Neutrophil (primary cell): ENCODE results near the gene NUP153.

Source experiments
- H3K27ac ChIP-seq: fragments of 200-600 bp; sonication (generic); 2 replicates; pipeline ENCODE4 v1.5.1; 2016; ENCODE audit warnings: mild to moderate bottlenecking, moderate library complexity
- H3K27me3 ChIP-seq: fragments of 200-600 bp; sonication (generic); 2 replicates; pipeline ENCODE4 v1.6.0; 2016; ENCODE audit warnings: mild to moderate bottlenecking
- H3K36me3 ChIP-seq: fragments of 200-600 bp; sonication (generic); 2 replicates; pipeline ENCODE4 v1.5.1; 2017
- H3K4me1 ChIP-seq, 2 experiments: fragments of 200-600 bp in 1 of 2; sonication (generic) in 1 of 2; 1 replicate in 1 of 2; 2 replicates in 1 of 2; pipeline versions ENCODE4 v1.5.1 to v1.6.1; 2013 to 2016; ENCODE audit warnings: low read depth in 1 of 2, low read length in 1 of 2, mild to moderate bottlenecking in 1 of 2, moderate library complexity in 1 of 2; ENCODE audit not compliant: control insufficient read depth in 1 of 2, insufficient read depth in 1 of 2
- H3K4me3 ChIP-seq, 2 experiments: fragments of 200-600 bp in 1 of 2; sonication (generic) in 1 of 2; 1 replicate in 1 of 2; 2 replicates in 1 of 2; pipeline ENCODE4 v1.5.1; 2013 to 2016; ENCODE audit warnings: low read depth in 1 of 2, low read length in 1 of 2, mild to moderate bottlenecking in 1 of 2, moderate library complexity in 1 of 2
- H3K9me3 ChIP-seq: fragments of 200-600 bp; sonication (generic); 2 replicates; pipeline ENCODE4 v1.5.1; 2016
- CTCF ChIP-seq: fragments of 200-600 bp; sonication (generic); IDR thresholded peaks from 2 replicates; pipeline ENCODE4 v1.5.1; 2016; ENCODE audit warnings: antibody characterized with exemption

NUP153 gene

GRCh38 chr6:17635568-17635967, 71.2 kb downstream of the NUP153 start:
- Histone ChIP-seq H3K27me3 (no peaks in the 10 kb centered on the region), H3K27ac (no peak overlapping the region), H3K9me3 (no peaks in the 10 kb centered on the region), H3K4me1 (peaks cover 19 to 31% of the 10 kb centered on the region in 2 experiments), H3K4me3 (no peak overlapping the region), H3K36me3 (peaks cover 58% of the 10 kb centered on the region)
- no peak for TF ChIP-seq CTCF

- Histone ChIP-seq H3K9me3 (no peaks in the 10 kb centered on the region), H3K4me1 (peaks cover 19 to 30% of the 10 kb centered on the region in 2 experiments), H3K36me3 (peaks cover 52% of the 10 kb centered on the region), H3K27me3 (no peaks in the 10 kb centered on the region), H3K4me3 (no peak overlapping the region), H3K27ac (peak overlapping the region; percentile 23)
- no peak for TF ChIP-seq CTCF
Measured at GRCh38 chr6:17633465-17634188, 73.1 kb downstream of the NUP153 start.

DNA sequence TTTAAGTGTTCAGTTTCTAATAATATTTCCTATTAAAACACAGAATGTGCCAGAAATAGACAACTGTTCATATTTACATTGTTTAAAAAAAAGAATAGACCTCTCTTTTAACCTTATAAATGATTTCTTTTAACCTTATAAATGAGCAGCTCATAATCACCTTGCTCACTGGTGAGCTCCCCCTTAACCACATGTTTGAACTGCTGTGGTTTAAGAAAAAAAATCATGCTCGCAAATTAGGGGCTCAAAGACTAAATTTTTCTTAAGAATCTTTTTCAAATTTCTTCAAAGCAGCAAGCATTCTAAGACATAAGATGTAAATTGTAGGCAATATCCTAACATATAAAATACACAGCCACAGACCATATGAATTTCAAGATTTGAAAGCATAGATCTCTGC, 73.8 kb downstream of the NUP153 start:
- Histone ChIP-seq H3K27me3 (no peaks in the 10 kb centered on the region), H3K4me3 (no peak overlapping the region), H3K4me1 (peaks cover 19 to 30% of the 10 kb centered on the region in 2 experiments), H3K36me3 (peaks cover 46% of the 10 kb centered on the region), H3K9me3 (no peaks in the 10 kb centered on the region), H3K27ac (peak overlapping the region; percentile 23)
- TF ChIP-seq CTCF, result no peak

GRCh38 chr6:17630511-17631073, 76.1 kb downstream of the NUP153 start:
- TF ChIP-seq CTCF, result no peak
- Histone ChIP-seq H3K4me3 (no peak overlapping the region), H3K27ac (peak overlapping the region; percentile 59), H3K27me3 (no peaks in the 10 kb centered on the region), H3K9me3 (no peaks in the 10 kb centered on the region), H3K4me1 (peaks cover 3 to 12% of the 10 kb centered on the region in 2 experiments), H3K36me3 (peaks cover 50% of the 10 kb centered on the region)

GRCh38 chr6:17629824-17630510, 76.8 kb downstream of the NUP153 start:
- TF ChIP-seq CTCF, result no peak
- H3K4me1 ChIP-seq, result peaks cover 3 to 12% of the 10 kb centered on the region in 2 experiments
- H3K27ac ChIP-seq, result peak overlapping the region; percentile 59
- H3K27me3 ChIP-seq, result no peaks in the 10 kb centered on the region
- H3K4me3 ChIP-seq, result no peak overlapping the region
- peaks cover 51% of the 10 kb centered on the region for H3K36me3 ChIP-seq
- no peaks in the 10 kb centered on the region for H3K9me3 ChIP-seq
